HG02943 (cell line): ENCODE data around the gene RAI2.

Source experiments
- ATAC-seq: cut with Tn5 transposase; IDR thresholded peaks from one replicate; pipeline ENCODE4 v1.9.1; 2021; ENCODE audit warnings: mild to moderate bottlenecking, low read depth, moderate library complexity; ENCODE audit not compliant: unreplicated experiment

RAI2 gene

DNA sequence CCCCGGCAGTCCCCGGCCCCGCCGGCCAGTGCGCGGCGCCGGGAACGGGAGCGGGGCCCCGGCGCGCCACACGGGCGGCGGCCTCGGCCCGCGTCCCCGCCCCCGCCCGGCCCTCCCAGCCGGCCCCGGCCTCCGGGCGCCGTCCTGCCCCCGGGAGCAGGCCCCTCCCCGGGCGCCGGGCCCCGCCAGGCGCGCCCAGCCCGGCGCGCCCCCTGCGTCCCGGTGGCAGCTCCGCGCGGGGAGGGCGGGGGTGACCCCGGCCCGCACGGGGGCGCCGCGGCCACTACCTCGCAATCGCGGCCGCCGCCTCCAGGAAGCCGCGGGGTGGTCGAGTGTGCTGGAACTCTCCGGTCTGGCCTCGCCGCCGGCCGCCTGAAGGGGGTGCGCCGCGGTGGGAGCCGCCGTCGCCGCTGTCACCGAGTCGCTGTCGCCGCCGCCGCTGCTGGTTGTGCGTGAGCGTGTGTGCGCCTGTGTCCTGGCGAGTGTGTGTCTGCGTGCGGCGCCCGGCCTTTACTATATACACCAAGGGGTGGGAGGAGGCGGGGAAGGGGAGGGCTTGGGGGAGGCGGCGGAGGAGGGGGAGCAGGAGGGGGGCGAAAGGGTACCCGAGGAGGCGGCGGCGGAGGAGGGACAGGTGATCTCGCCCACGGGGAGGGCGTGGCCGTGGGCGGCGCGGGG, at the start of gene RAI2:
Gene RAI2, minus strand, starts transcription at position 488 of the 678 bp plus-strand sequence. CDS start 59,288 bp downstream, outside the sequence.
- no peak for ATAC-seq

DNA sequence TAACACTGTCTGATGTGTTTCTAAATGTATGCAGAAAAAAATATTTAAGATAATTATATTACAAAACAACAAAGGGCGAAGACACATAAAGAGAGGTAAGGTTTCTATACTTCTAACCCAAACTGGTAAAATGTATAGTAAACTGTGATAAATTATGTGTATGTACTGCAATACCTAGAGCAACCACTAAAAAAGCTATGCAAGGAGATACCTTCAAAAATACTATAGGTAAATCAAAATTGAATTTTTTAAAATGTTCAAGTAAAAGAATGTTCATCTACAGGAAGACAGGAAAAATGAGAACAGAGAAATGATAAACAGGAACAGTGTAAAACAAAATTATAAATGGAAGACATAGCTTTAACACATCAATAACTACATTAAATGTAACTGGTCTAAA, 27.3 kb upstream of the RAI2 start:
- ATAC-seq: no peak

DNA sequence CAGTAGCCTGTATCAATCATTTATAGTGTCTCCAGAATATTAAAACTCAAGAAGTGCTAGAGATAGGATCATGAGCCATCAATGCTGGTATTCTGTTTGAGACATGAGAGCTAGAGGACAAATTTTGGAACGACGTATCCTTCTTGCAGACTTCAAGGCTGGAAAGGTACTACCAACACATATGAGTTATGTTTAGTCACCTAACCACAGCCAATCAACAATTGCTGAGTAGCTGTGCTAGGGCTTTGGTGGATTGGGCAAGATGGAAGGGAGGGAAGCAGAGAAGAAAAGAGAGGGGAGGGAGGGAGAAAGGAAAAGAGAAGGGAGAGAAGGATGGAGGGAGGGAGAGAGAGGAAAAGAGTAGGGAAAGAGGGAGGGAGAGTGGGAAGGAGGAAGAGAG, 21.6 kb upstream of the RAI2 start:
- ATAC-seq: no peak

DNA sequence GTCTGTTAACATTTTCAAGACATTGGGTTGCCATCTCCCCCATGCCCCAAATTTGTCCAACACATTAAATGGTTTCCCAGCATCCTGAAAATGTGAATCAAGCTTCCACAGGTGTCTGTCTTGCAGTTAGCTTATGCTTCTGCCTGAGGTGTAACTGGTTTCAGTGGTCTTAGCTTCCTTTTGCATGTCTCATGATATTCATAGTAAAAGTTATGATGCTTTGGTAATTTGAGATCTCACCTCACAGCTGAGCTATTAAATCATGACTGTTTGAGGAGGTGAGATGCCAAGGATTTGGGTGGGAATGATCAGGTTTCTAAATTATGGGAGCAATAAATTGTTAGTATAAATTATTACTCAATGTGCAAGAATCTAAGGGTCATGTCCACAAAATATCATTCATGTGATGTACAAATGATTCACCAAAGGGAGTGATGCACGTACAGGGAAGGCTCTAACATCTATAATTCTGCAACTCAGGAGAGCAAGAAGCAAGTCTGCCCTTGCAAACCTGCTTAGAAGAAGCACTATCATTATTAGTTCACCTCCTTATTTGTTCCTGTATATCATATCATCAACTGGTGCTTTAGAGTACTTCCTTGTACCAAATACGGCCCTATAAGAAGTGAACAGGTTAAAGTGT, 17.1 kb upstream of the RAI2 start:
- no peak for ATAC-seq

DNA sequence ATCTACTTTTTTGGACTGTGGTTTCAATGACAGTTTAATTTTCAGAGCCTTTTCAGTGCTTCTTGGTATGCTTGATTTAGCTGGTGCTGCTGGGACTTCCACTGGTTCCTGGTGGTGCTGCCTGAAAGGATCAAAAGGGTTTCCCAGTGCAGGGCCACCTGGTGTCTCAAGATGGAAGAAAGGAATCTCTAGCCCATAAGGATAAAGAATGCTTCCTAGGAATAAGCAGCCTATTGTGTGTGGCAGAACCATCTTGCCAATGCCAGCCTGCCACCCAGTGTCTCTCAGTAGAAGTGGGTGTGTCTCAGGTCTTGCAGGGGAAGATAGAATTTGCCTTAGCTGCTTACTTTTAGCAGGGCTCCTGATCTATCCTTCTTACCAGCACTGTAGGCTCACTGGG, 15.0 kb upstream of the RAI2 start:
- ATAC-seq: no peak

DNA sequence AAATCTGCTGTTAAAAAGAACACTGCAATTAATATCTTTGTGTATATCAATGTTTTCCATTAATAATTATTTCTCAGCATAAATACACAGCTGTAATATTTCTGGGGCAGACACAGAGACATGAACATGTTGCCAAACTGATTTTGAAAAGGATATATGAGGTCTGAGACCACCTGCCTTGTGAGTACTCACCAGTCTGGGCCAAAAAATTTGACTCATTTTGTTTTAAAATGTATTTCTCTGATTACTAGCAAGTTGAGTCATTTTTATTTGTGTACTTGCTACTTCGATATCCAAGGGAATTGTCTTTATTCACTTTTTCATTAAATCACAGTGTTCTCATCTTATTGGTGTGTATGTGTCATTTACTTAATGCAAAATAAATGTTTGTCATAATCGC, 8.5 kb upstream of the RAI2 start:
- no peak for ATAC-seq

DNA sequence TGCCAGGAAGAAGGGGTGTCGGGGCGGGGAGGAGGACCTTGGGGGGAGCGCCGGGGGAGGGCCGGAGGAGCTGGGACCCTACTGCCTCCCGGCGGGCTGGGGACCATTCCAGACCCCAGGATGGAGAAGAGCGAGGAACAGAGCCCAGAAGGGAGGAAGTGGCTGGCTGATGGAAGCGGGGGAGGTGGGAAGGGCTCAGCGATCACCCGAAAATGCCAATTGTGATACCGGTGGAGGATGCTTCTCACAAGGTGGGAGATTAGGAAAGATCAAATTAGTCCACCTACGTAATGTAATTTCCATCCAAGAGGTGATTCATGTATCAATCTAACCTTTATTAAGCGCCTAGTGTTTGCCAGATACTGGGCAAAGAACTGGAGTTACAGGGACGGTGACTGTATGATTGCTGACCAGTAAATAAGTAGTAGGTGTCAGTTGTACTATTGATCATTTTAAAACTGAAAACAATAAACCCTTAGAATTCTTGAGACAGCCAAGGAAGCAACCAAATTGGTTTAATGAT, 452 bp upstream of the RAI2 start:
- no peak for ATAC-seq

DNA sequence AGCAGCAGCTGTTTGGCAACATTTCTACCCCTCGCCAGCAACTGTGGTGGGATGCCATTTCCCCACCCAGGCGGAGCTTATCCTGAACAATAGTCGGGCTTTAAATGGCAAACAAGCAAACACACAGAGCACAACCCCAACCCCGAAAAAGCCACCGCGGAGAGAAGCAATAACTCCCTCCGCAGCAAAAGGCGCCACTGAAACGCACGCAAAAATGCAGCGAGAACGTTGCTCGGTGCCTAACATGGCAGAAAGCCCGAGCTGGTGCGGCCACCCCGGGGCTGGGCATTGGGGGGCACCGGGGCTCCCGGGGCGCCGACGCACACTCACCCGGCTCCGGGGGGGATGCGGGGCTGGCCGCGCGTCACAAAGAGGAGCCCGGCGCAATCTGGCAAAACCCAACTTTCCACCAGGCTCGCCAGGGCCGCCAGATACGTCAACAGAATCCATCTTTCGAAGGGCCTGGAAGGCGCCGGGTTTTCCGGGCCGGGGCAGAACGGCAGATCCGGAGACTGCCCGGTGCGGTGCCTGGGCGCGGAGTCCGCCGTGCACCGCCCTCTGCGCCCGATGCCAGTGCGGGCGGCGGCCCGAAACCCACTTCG, 818 bp downstream of the RAI2 start:
- no peak for ATAC-seq

DNA sequence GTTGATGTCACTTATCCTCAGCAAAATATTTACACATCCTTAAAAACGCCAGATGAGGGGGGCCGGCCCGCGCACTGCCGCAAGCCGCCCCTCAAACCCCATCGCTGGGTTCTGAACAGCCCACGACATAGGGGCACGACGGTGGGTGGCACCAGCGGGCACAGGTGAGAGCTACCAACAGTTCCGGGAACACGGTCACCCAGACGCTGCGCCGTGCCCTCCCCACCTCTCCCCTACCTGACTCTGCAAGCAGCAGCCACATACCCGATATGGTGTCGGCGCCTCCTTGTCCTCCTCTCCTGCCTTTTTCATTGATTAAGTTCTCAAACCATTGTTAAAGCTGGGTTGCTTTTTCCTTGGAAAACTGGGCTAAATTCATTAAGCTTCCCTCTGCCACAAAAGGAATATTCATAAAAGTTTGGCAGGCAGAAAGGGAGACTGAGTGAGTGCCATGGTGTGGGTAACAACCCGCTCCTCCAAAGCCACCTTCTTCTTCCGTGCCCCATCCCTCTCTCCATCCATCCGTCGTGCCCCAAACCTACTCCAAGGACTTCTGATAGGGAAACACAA, 1.4 kb downstream of the RAI2 start:
- ATAC-seq: no peak

DNA sequence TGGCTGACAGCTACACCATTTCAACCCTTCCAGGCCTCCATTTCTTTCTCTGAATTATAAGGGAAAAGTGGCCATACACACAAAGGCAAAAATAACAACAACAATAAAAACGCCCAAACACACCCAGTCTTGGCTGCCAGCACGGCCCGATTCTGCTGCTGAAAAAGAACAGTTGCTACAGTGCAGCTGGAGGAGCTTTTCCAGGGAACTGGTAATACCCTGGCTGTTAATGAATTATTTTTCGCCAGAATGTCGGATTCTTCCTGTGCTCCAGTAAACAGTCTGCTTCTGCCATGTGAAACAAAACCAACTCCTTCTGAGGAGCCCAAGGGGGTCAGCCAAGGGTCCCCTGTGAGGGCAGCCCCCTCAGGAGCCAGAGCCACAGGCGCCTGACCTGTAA, 6.6 kb downstream of the RAI2 start:
- no peak for ATAC-seq

DNA sequence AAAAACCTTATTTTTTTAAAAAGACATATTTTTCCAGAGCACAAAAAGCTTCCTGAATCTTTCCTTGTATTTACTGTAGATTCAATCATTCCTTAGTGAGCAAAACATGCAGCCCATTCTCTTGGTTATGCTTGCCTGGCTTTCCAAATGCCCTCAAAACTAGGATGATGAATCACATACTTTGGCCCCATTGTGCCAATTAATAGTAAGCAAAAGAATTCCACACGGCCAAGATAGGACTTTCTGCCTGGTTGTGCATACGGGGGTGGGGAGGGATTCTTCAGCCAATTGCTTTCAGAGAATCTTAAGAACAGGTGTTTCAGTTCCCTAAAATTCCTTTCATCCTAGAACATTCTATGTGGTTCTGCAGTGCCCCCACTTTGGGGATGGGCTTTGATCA, 7.0 kb downstream of the RAI2 start:
- ATAC-seq: no peak

DNA sequence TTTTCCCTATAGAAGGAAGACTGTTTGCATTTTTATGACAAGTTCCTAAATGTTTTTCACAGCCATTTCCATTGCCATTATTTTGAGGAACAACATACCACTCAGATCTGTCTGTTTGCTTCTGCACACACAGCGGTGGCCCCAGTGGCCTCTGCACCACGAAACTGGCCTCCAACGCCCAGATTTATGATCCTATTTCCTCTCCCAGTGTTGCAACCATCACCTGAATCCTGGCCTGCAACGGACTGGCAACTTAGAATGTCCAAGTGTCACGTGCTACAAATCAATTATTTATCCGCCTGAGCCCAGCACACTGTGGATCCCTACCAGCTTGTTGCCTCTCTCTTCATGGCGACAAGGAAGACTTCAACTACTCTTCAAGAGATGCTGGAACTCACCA, 9.2 kb downstream of the RAI2 start:
- no peak for ATAC-seq

DNA sequence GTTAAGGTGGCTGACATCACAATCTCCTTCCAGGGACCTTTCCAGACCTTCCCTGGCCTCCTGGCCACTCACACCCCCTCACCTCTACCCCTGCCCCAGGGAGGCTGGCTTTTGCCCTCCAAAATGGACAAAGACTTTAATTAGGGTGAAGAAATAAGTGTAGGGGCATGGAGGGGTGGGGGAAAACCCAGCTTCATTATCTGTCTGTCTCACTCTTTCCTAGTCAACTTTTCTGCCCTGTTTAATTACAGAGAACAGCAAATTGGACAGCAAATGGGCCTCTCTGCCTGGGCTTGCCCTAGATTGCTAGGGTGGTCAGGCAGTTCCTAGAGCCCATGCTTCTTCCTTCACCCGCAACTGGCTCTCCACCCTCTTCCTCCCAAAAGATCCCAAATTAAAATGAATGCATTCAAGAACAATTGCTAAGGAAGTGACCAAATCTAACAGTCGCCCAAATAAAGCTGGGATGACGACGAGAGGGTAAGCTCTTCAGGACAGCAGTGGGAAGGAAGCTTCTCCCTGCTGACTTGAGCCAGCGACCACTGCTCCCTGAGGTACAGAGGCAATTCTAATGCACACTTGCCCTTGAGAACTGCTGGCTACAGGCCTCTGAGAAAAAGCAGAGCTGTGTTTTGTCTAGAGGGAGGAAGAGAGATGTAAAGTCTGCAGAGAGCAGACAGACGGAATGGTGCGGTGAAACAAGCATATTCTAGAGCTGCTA, 12.4 kb downstream of the RAI2 start:
- no peak for ATAC-seq

DNA sequence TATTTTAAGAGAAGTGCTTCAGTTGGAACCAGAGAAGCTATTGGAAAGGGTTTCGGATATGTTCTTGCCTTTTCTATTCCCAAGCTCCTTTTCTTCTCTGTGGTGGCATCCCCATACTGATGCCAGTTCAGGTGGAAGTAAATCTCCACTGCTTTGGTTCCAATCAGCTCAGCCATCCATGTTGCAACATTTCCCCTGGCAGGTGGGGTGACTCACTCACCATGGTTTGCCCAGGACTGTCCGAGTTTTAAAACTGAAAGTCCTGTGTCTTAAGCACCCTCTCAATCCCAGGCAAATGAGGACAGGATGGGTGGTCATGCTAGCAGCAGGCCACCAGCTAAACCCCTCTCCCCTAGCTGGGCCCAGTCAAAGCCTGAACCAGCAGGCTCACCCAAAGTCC, 15.1 kb downstream of the RAI2 start:
- no peak for ATAC-seq

DNA sequence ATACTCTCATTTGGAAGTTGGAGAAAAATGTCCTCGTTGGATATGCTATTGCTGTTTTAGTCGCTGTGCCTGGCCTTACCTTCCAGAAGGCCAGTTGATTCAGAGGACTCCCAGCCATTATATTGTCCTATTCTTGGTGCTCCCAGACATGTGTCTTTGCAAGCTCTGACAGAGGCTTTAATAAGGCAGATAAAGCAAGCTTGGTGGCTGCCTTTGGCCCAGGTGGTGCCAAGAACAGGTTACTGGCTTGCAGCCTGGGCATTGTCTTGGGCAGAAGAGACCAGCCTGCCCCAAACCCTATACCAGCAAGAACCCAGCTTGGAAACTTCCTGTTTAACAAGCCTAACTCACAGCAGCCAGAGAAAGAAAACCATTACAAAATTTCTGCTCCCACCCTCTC, 16.9 kb downstream of the RAI2 start:
- ATAC-seq: no peak

DNA sequence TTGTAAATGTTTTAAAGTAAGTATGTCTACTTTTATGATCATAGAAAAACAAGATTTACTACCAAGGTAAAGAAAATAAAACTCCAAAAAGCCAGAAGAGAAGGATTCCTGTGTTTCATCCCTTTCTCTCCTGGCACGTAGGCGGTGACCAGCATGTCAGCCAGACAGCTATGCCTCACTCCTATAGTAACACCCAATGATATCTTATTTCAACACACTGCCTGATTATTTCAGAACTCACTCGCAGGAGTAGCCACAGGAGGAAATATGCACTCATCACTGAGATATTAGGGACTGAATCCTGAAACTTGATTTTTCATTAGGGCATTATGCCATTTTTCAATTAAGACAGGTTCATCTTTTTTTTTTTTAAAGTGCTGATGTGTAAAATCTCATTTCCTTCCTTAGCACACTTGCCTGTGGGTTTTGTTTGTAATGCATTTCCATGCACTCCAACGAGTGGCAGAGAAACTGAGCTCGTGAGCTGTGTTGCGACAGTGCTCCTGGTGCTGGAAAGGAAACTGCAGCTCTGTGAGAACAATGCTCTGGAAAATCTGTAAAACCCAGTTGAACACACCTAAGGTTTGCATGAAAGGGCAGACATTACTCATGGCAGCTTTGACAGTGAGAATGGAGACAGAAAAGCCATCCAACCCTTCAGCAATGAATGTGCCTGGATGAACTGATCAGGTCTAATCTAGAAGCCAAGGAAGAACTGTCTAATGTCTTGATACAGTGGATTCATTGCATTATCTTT, 18.2 kb downstream of the RAI2 start:
- ATAC-seq: no peak

DNA sequence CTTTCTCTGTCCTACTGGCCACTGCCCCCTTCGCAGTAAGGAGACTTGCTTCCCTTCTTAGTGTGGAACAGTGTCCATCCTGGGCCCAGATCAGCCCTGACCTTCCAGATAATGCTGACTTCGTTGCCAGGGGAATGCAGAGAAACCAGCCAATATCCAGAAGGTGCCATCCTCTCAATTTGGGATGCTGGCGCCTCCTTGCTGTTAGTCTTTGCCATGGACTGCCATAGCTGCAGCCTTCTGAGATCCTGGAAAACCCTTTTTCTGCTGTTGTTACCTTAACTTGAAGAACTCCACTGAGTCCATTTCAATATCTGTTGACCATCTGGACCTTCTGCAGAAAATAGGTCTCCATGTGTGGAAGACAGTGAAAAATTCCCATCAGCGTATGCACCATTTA, 21.8 kb downstream of the RAI2 start:
- ATAC-seq: no peak

DNA sequence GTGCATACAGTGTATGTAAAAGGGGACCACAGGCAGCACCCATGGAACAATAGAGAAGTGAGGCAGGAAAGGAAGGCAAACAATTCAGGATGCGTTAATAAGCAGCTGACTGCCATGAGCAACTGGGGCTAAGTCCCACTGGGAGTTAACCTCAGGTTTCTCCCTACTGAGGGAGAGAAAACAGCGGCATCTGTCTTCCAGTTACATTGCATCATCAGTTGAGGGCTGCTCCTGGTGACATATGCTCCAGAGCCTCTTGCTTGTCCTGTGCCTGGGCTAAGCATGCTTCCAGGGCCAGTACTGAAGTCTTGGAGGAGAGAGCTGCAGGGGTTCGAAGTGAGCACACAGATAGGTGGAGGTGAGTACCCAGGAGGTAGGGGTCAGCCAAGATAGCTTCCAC, 24.3 kb downstream of the RAI2 start:
- ATAC-seq: no peak

DNA sequence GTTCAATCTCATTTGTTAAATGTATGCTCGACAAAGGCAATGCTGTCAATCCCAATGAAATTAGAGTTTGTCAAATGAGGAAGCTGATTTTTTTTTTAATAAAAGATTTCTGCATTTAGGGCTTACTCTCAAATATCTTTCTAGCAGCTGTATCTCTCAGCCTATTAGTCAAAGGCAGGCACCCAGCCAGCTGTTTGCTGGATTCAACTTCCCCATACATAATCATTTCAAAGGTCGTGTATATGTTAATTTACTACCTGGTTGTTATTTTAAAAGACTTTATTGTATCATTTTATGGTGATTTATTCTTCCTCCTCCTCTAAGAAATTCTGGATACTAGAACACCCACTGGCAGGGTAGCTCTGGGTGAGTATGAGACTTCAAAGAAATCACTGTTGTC, 27.1 kb downstream of the RAI2 start:
- ATAC-seq: no peak

DNA sequence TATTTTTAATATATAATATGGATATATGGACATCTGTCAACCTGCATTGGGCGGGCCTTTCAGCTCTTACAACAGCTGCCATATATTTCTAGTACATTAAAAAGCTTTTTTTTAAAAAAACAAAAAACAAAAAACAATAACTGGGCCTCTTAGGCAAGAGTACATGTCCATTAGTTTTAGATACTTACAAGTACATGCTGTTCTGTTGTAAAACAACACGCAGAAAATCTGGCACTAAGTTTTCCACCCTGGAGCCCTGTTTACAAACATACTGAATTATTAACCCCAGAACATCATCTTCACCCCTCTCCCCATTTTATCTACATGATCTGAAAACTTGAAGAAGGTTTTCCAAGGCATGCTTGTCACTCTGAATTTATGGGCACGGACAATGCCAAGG, 29.8 kb downstream of the RAI2 start:
- no peak for ATAC-seq
